Measurements from ENCODE around the gene EPHX1.

GRCh38 chr1:225844236-225845061, 34.5 kb downstream of the EPHX1 start:
- TF ChIP-seq POLR2A (IDR thresholded peaks at IDR 0.05) = no peak
- TF ChIP-seq, protein P1, sequence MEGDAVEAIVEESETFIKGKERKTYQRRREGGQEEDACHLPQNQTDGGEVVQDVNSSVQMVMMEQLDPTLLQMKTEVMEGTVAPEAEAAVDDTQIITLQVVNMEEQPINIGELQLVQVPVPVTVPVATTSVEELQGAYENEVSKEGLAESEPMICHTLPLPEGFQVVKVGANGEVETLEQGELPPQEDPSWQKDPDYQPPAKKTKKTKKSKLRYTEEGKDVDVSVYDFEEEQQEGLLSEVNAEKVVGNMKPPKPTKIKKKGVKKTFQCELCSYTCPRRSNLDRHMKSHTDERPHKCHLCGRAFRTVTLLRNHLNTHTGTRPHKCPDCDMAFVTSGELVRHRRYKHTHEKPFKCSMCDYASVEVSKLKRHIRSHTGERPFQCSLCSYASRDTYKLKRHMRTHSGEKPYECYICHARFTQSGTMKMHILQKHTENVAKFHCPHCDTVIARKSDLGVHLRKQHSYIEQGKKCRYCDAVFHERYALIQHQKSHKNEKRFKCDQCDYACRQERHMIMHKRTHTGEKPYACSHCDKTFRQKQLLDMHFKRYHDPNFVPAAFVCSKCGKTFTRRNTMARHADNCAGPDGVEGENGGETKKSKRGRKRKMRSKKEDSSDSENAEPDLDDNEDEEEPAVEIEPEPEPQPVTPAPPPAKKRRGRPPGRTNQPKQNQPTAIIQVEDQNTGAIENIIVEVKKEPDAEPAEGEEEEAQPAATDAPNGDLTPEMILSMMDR (IDR thresholded peaks at IDR 0.05) = no peak

Measured in Peyer's patch (tissue), 4 donors.